Mesenchymal stem cell (in vitro differentiated cells and primary cell): ENCODE data around the gene HPDL.

Experiments
- DNase-seq: peaks from one replicate; pipeline ENCODE4 v3.0.0-alpha.2; 2013
- H2AFZ ChIP-seq: one replicate; pipeline ENCODE4 v1.6.1; 2013; ENCODE audit warnings: low read depth, mild to moderate bottlenecking, control low read depth, inconsistent platforms, low read length, moderate library complexity
- H2AK5ac ChIP-seq: 2 replicates; pipeline ENCODE4 v1.6.1; 2013; ENCODE audit warnings: low read length, moderate library complexity, mild to moderate bottlenecking, inconsistent platforms; ENCODE audit not compliant: severe bottlenecking
- H2BK120ac ChIP-seq: one replicate; pipeline ENCODE4 v1.6.1; 2013; ENCODE audit warnings: low read depth, mild to moderate bottlenecking, inconsistent platforms, low read length, moderate library complexity
- H2BK12ac ChIP-seq, 2 experiments: one replicate each; pipeline ENCODE4 v1.6.1; 2013; ENCODE audit warnings: inconsistent platforms in 2 of 2, low read length in 2 of 2, mild to moderate bottlenecking in 2 of 2, moderate library complexity in 2 of 2, control low read depth in 1 of 2
- H2BK15ac ChIP-seq: one replicate; pipeline ENCODE4 v1.6.1; 2013; ENCODE audit warnings: mild to moderate bottlenecking, low read depth, inconsistent platforms; ENCODE audit not compliant: poor library complexity, severe bottlenecking
- H2BK5ac ChIP-seq: 2 replicates; pipeline ENCODE4 v1.6.1; 2013; ENCODE audit warnings: low read depth, mild to moderate bottlenecking, low read length, control low read depth, inconsistent platforms; ENCODE audit not compliant: poor library complexity, severe bottlenecking
- H3K14ac ChIP-seq, 2 experiments: one replicate each; pipeline ENCODE4 v1.6.1; 2013; ENCODE audit warnings: inconsistent platforms in 2 of 2, low read length in 2 of 2, control low read depth in 1 of 2, mild to moderate bottlenecking in 1 of 2, moderate library complexity in 1 of 2
- H3K18ac ChIP-seq, 2 experiments: one replicate each; pipeline ENCODE4 v1.6.1; 2013; ENCODE audit warnings: inconsistent platforms in 2 of 2, low read length in 2 of 2, control low read depth in 1 of 2, low read depth in 1 of 2, mild to moderate bottlenecking in 1 of 2
- H3K23ac ChIP-seq, 2 experiments: one replicate each; pipeline ENCODE4 v1.6.1; 2013; ENCODE audit warnings: inconsistent platforms in 2 of 2, low read length in 2 of 2, mild to moderate bottlenecking in 2 of 2, moderate library complexity in 2 of 2, control low read depth in 1 of 2
- H3K27ac ChIP-seq: 2 replicates; pipeline ENCODE4 v1.5.1; 2013; ENCODE audit warnings: mild to moderate bottlenecking, moderate library complexity, low read length, control low read depth, inconsistent platforms; ENCODE audit not compliant: poor library complexity, severe bottlenecking
- H3K27me3 ChIP-seq, 2 experiments: 2 replicates each; pipeline versions ENCODE4 v1.6.1 to v1.7.0; 2013; ENCODE audit warnings: low read length in 2 of 2, mild to moderate bottlenecking in 2 of 2, moderate library complexity in 2 of 2, control low read depth in 1 of 2, inconsistent platforms in 1 of 2; ENCODE audit not compliant: control insufficient read depth in 1 of 2, insufficient read depth in 1 of 2
- H3K36me3 ChIP-seq, 2 experiments: 2 replicates each; pipeline versions ENCODE4 v1.6.1 to v1.7.0; 2013; ENCODE audit warnings: low read length in 2 of 2, control low read depth in 1 of 2, inconsistent platforms in 1 of 2, low read depth in 1 of 2, mild to moderate bottlenecking in 1 of 2; ENCODE audit not compliant: insufficient read depth in 2 of 2, control insufficient read depth in 1 of 2
- H3K4ac ChIP-seq, 2 experiments: one replicate each; pipeline ENCODE4 v1.6.1; 2013; ENCODE audit warnings: inconsistent platforms in 2 of 2, low read length in 2 of 2, mild to moderate bottlenecking in 2 of 2, moderate library complexity in 2 of 2, control low read depth in 1 of 2, low read depth in 1 of 2
- H3K4me1 ChIP-seq: 2 replicates; pipeline ENCODE4 v1.6.1; 2013; ENCODE audit warnings: low read depth, low read length, control low read depth; ENCODE audit not compliant: control insufficient read depth, insufficient read depth
- H3K4me2 ChIP-seq: 2 replicates; pipeline ENCODE4 v1.6.1; 2013; ENCODE audit warnings: low read length, mild to moderate bottlenecking, inconsistent platforms; ENCODE audit not compliant: poor library complexity, severe bottlenecking
- H3K4me3 ChIP-seq, 2 experiments: 2 replicates each; pipeline versions ENCODE4 v1.5.1 to v1.7.0; 2013; ENCODE audit warnings: low read length in 2 of 2, mild to moderate bottlenecking in 2 of 2, control low read depth in 1 of 2, low read depth in 1 of 2; ENCODE audit not compliant: insufficient read depth in 1 of 2
- H3K79me1 ChIP-seq: replicated peaks from 2 replicates; pipeline ENCODE4 v1.6.1; 2013; ENCODE audit warnings: mild to moderate bottlenecking, control low read depth, low read length, inconsistent platforms; ENCODE audit not compliant: poor library complexity, severe bottlenecking
- H3K9ac ChIP-seq: 2 replicates; pipeline ENCODE4 v1.7.0; 2013; ENCODE audit warnings: mild to moderate bottlenecking, low read length, moderate library complexity
- H3K9me3 ChIP-seq: 2 replicates; pipeline ENCODE4 v1.7.0; 2013; ENCODE audit warnings: mild to moderate bottlenecking, low read length; ENCODE audit not compliant: control insufficient read depth
- H4K8ac ChIP-seq: one replicate; pipeline ENCODE4 v1.6.1; 2013; ENCODE audit warnings: inconsistent platforms, mild to moderate bottlenecking, low read length, moderate library complexity
- H4K91ac ChIP-seq: one replicate; pipeline ENCODE4 v1.6.1; 2013; ENCODE audit warnings: mild to moderate bottlenecking, low read length, inconsistent platforms
- WGBS: methylation state at CpG from one replicate; pipeline ENCODE4 v1.1.7; 2013; ENCODE audit warnings: mixed read lengths; 5-methylcytosine and 5-hydroxymethylcytosine counted together

The HPDL gene

DNA sequence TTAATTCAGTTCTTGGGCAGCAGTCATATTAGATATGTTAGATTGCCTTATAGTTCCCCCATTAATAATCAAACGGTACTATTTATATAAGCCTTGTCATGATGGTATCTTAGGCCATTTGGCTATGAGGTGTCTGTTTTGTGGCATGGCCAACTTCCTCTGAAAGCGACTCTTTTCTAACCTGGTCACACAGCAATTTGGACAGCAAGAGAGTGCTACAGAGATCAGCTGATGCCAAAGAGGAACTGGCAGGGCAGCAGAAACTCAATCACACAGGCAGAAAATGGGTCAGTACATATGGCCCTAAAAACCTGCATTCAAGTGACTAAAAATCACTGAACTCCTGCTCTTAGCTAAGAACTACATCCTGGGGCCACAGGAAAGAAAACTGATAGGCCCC, 27.0 kb downstream of the HPDL start:
- no peak overlapping the region for H2AFZ ChIP-seq
- no peak overlapping the region for H2BK15ac ChIP-seq
- H2BK120ac ChIP-seq = no peak overlapping the region
- no peak overlapping the region for H2BK12ac ChIP-seq
- no peak overlapping the region for H3K18ac ChIP-seq
- H3K4ac ChIP-seq = no peak overlapping the region
- H2BK5ac ChIP-seq = no peak overlapping the region
- no peak for DNase-seq
- H3K4me3 ChIP-seq = no peak overlapping the region
- no peaks in the 10 kb centered on the region for H3K79me1 ChIP-seq
- H3K14ac ChIP-seq = no peak overlapping the region
- H3K4me1 ChIP-seq = no peaks in the 10 kb centered on the region
- no peaks in the 10 kb centered on the region for H3K9me3 ChIP-seq
- H4K8ac ChIP-seq = no peak overlapping the region
- no peak overlapping the region for H3K4me2 ChIP-seq
- H3K23ac ChIP-seq = no peak overlapping the region
- no peak overlapping the region for H3K9ac ChIP-seq
- no peaks in the 10 kb centered on the region for H3K27me3 ChIP-seq
- H3K36me3 ChIP-seq = no peaks in the 10 kb centered on the region
- no peak overlapping the region for H4K91ac ChIP-seq
- H3K27ac ChIP-seq = no peak overlapping the region
- 96% methylated on average over 2 of the region's 2 CpGs for WGBS
- H2AK5ac ChIP-seq = no peak overlapping the region

DNA sequence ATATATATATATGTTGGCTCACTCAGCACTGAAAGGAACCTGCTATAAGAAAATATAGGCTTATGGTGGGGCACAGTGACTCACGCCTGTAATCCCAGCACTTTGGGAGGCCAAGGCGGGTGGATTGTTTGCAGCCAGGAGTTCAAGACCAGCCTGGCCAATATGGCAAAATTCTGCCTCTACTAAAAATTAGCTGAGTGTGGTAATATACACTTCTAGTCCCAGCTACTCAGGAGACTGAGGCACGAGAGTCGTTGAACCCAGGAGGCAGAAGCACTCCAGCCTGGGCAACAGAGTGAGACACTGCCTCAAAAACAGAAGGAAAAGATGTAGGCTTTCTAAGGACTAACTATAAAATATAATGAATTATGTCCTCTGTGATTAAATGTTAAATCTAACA, 28.1 kb downstream of the HPDL start:
- Histone ChIP-seq H3K27ac (no peak overlapping the region), H2AFZ (no peak overlapping the region), H3K18ac (no peak overlapping the region), H3K9ac (no peak overlapping the region), H2BK12ac (no peak overlapping the region), H4K91ac (no peak overlapping the region), H3K4me2 (no peak overlapping the region), H2BK5ac (no peak overlapping the region), H3K4me1 (no peaks in the 10 kb centered on the region), H3K36me3 (no peaks in the 10 kb centered on the region), H3K23ac (no peak overlapping the region), H3K14ac (no peak overlapping the region), H3K79me1 (no peaks in the 10 kb centered on the region), H2BK120ac (no peak overlapping the region), H2AK5ac (no peak overlapping the region), H2BK15ac (no peak overlapping the region), H3K4ac (no peak overlapping the region), H3K9me3 (no peaks in the 10 kb centered on the region), H3K4me3 (no peak overlapping the region), H3K27me3 (no peaks in the 10 kb centered on the region), H4K8ac (no peak overlapping the region)
- 92% methylated on average over 2 of the region's 4 CpGs for WGBS
- DNase-seq = no peak

DNA sequence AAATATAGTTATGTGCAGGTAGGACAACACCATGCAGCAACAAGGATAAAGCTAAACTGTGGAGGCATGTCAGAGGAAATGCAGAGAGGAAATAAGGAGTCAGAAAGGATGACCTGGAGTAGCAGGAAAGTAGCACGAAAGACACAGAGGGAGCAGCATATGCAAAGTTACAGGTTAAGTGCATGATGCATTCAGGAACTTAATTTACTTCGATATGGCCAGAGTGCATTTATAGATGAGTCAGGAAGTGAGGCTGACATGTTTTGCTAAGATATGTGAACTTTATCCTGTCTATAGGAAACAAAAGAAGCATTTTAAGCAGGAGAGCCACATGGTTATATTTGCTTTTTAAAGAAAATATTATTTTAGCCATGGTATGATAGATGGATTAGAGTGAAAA, 29.0 kb downstream of the HPDL start:
- H3K4me3 ChIP-seq = no peak overlapping the region
- no peaks in the 10 kb centered on the region for H3K27me3 ChIP-seq
- H3K9ac ChIP-seq = no peak overlapping the region
- H2BK15ac ChIP-seq = no peak overlapping the region
- H3K4ac ChIP-seq = no peak overlapping the region
- no peak overlapping the region for H4K8ac ChIP-seq
- no peak for DNase-seq
- no peak overlapping the region for H2AFZ ChIP-seq
- no peak overlapping the region for H3K18ac ChIP-seq
- no peak overlapping the region for H2BK12ac ChIP-seq
- H3K79me1 ChIP-seq = no peaks in the 10 kb centered on the region
- H2BK5ac ChIP-seq = no peak overlapping the region
- H3K27ac ChIP-seq = no peak overlapping the region
- H3K36me3 ChIP-seq = no peaks in the 10 kb centered on the region
- H3K9me3 ChIP-seq = no peaks in the 10 kb centered on the region
- WGBS = 80% methylated on average over 2 of the region's 2 CpGs
- H2AK5ac ChIP-seq = no peak overlapping the region
- H3K23ac ChIP-seq = no peak overlapping the region
- H2BK120ac ChIP-seq = no peak overlapping the region
- no peak overlapping the region for H3K4me2 ChIP-seq
- H3K4me1 ChIP-seq = no peaks in the 10 kb centered on the region
- H4K91ac ChIP-seq = no peak overlapping the region
- no peak overlapping the region for H3K14ac ChIP-seq

DNA sequence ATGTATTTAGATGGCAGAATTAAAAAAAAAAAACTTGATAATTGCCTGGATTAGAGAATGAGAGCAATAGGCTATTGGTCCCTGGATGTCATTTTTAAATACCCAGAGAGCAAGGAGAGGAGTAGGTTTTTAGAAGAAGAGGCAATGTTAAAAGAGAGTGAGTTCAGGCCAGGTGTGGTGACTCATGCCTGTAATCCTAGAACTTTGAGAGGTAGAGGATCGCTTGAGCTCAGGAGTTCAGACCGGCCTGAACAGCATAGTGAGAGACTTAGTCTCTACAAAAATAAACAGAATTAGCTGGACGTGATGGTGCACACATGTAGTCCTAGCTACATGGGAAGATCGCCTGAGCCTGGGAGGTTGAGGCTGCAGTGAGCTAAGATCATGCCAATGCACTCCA, 29.5 kb downstream of the HPDL start:
- WGBS = 74% methylated on average over 4 of the region's 4 CpGs
- H3K9me3 ChIP-seq = no peaks in the 10 kb centered on the region
- no peak overlapping the region for H3K23ac ChIP-seq
- no peaks in the 10 kb centered on the region for H3K79me1 ChIP-seq
- H3K4me2 ChIP-seq = no peak overlapping the region
- H2AK5ac ChIP-seq = no peak overlapping the region
- H2BK120ac ChIP-seq = no peak overlapping the region
- no peak overlapping the region for H3K14ac ChIP-seq
- H4K91ac ChIP-seq = no peak overlapping the region
- no peak overlapping the region for H3K27ac ChIP-seq
- no peak overlapping the region for H4K8ac ChIP-seq
- DNase-seq = no peak
- H3K36me3 ChIP-seq = no peaks in the 10 kb centered on the region
- no peak overlapping the region for H3K4me3 ChIP-seq
- no peak overlapping the region for H3K9ac ChIP-seq
- H3K4ac ChIP-seq = no peak overlapping the region
- H2BK12ac ChIP-seq = no peak overlapping the region
- H3K27me3 ChIP-seq = no peaks in the 10 kb centered on the region
- no peaks in the 10 kb centered on the region for H3K4me1 ChIP-seq
- H3K18ac ChIP-seq = no peak overlapping the region
- H2AFZ ChIP-seq = no peak overlapping the region
- no peak overlapping the region for H2BK5ac ChIP-seq
- H2BK15ac ChIP-seq = no peak overlapping the region
